Lung microvascular endothelial cell (primary cell): Measurements from ENCODE around the gene LIN28A. TPM values are rescaled to one million over a fixed set of nuclear protein-coding genes. Genes with fewer than 3 reads are reported as not detected.

Source experiments
- DNase-seq, 2 donors: peaks; one replicate each; pipeline versions ENCODE4 v3.0.0 to v3.0.0-alpha.2; 2010; ENCODE audit warnings: low read depth in 2 of 2
- total RNA-seq: library from RNA; depleted of rRNA; stranded (reverse); fragments of >200 nt; gene quantifications from 2 replicates; pipeline ENCODE4 v1.2.1, GENCODE V29; 2014

The LIN28A gene
- total RNA-seq, 1 donor from 2014 or later: not detected

GRCh38 chr1:26387447-26387846 lies 23.2 kb upstream of the LIN28A start:
- DNase-seq: no peak

DNA sequence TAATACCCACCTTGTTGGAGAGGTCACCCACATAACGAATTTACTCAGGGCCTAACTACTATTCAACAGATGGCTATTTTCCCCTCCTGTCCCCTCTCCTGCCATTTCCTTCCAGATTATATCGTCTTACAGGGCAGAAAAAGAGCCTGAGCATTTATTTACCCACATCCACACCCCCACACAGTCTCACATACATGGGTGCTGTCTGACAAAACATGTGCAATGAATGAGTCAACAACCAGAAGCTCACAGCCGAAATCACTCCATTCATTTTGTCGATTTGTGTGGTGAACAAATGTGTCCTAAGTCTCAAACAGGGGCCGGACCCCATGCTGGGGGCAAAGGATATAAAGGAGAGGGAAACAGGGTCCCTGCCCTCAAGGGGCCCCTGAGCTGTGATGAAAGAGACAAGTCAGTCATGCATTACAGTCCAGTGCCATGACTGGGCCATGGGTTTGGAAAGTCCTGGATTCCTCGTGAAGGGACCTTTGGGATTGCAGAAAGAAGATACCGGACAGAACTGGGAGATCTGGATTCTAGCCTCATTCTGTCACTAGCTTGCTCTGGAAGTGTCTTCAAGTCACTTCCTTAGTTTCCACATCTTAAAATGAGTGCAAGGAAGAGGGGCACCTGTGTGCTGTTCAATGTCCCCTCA lies 21.7 kb upstream of the LIN28A start:
- no peak for DNase-seq

GRCh38 chr1:26389604-26390247 lies 20.9 kb upstream of the LIN28A start:
- DNase-seq: no peak

- DNase-seq: peak; percentile 61 to 69
Observed at GRCh38 chr1:26391450-26391849, 19.2 kb upstream of the LIN28A start.

DNA sequence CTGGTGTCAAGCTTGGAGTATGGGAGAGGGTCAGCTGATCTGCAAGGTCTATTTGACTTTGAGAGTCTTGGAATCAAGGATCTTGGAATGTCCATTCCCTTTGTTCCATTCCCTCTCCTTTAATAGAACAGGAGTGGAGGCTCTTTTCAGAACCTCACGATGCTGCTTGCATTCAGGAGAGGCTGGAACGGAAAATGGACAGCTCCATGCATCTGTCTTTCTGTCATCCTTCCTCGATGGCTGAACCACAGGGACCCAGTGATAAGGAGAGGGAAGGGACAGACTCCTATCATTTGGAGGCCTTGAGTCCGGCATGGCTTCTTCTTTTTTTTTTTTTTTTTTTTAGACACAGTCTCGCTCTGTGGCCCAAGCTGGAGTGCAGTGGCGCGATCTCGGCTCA lies 14.9 kb upstream of the LIN28A start:
- DNase-seq: no peak

- DNase-seq: no peak
Observed at GRCh38 chr1:26399034-26399433, 11.6 kb upstream of the LIN28A start.

- no peak for DNase-seq
Observed at GRCh38 chr1:26401891-26402290, 8.7 kb upstream of the LIN28A start.

DNA sequence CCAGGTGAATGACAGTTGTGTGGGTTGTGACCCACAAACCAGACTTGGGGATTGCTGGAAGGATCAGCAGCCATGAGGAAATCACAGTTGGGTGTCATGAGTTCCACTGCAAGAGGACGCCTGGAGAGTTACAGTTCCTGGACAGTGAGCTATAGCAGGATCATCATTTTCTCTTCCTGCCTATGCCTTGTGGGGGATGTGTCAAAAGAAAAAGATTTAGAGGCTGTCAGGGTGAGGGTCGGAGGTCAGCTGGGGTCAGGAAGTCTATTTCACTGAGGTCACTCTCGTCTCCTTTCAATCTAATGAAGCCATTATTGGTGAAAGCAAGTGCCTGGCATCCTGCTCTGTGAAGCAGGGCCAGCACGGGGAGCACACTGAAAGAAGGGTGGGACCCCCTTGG lies 7.0 kb upstream of the LIN28A start:
- DNase-seq: no peak

DNA sequence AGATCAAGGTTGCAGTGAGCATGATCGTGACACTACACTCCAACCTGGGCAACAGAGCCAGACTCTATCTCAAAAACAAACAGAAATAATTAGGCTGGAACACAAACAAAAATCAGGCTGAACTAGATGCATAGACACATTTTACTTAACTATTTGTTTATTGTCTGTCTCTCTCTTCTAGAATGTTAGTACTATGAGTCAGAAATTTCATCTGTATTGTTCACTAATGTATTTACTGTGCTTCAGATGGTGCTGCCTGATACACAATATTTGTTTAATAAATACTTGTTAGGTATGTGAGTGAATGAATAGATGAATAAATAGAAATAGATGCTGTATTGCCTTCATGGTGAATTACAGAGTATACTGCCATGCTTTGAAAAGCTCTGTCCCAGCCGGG lies 6.0 kb upstream of the LIN28A start:
- DNase-seq: no peak

DNA sequence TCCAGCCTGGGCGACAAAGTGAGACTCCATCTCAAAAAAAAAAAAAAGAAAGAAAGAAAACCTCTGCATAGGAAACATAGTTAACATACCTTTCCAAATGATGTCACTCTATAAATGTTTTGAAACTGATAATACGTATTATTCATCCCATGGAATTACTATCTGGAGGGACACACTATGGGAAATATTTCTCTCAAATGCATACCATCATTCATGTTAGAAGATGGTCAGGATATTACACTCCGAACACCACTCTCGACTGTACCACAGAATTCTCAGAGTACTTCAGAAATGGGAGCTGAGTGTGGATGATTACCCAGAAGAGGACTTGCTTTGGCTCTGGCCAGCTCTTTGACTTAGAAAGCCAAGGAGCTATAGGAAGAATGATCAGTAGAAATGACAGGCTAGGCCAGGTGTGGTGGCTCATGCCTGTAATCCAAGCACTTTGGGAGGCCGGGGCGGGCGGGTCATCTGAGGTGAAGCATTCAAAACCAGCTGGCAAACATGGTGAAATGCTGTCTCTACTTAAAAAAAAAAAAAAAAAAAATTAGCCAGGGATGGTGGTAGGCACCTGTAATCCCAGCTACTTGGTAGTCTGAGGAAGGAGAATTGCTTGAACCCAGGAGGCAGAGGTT lies 5.2 kb upstream of the LIN28A start:
- DNase-seq: no peak

- DNase-seq: peak; percentile 77
Observed at GRCh38 chr1:26408604-26409003, 2.0 kb upstream of the LIN28A start.

DNA sequence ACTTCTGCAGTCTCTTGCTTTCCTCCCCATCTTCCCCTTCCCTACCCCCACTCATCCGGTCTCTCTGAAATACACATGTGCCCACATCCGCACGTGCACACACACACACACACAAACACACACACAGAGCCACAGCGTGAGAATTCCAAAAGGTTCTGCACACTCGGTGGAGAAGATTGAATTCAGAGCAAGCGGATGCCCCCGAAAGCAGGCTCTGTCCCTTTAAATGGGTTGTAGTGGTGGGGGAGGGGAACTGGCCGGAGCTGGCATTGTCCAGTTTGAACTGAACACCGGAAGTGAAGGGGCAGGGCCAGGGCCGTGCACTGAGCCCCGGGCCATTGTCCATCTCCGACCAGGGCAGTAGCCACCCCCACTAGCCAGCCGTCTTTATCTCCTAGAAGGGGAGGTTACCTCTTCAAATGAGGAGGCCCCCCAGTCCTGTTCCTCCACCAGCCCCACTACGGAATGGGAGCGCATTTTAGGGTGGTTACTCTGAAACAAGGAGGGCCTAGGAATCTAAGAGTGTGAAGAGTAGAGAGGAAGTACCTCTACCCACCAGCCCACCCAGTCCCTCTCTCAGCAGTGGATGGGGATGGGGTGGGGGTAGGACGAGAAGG lies 1.3 kb upstream of the LIN28A start:
- DNase-seq: no peak

GRCh38 chr1:26411624-26412074 lies 1.0 kb downstream of the LIN28A start:
- no peak for DNase-seq

DNA sequence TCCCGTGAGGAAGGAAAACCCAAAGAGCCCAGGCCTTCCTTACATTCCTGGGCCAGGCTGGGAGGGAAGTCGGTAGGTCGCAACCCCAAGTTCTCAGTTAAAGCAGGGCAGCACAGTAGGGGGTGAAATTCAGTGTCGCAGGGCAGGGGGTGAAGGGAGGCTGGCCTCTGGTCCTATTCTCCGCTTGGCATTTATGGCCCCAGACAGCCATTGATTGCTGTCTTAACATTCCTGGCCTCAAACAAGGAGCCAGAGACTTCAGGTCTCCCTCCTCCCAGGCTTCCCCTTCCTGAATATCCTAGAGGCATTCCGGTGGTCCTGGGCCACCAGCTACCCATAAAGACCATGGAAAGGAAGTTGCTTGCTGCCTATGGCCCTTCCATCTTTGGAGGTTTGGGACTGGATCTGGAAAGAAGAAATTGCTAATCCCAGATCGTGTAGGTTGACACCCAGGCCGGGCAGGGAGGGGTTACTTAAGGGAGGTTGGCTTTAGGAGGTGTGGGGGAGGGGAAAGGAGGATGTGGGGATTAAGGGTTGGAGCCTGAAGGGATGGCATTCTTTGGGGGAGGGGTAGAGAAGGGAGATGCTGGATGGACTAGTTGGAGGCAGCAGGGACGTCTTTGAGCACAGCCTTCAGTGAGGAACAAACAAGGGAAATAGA lies 1.7 kb downstream of the LIN28A start:
- no peak for DNase-seq

GRCh38 chr1:26413031-26413430 lies 2.4 kb downstream of the LIN28A start:
- DNase-seq: no peak

DNA sequence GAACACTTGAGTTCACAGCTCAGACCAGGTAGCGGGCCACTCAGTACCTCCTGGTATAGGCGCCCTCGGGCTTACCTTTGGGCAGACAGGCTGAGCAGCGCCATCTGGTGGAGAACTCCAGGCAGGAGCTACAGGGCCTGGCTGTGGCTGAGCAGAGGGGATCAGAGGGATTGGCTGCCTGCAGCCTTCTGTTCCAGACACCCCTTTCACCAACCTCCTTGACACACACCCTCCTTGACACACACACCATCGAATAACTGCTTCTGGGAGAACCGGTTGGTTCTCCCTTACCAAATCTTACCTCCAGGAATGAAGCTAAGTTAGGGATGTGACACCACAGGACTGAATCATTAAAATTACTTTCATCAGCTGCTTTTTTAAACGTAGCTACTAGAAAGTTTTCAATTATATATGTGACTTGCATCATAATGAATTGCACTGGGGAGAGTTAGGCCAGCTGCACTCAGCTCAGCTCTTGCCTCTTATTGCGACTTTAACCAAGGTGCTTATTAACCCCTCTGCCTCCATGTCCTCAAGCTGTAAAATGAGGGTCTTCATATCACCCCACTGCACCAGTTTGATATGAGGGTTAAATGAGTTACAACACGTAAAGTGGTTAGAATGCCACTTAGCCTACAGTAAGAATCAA lies 6.6 kb downstream of the LIN28A start:
- peak; percentile 74 to 85 for DNase-seq

- DNase-seq: no peak
Observed at GRCh38 chr1:26418865-26419349, 8.3 kb downstream of the LIN28A start.

DNA sequence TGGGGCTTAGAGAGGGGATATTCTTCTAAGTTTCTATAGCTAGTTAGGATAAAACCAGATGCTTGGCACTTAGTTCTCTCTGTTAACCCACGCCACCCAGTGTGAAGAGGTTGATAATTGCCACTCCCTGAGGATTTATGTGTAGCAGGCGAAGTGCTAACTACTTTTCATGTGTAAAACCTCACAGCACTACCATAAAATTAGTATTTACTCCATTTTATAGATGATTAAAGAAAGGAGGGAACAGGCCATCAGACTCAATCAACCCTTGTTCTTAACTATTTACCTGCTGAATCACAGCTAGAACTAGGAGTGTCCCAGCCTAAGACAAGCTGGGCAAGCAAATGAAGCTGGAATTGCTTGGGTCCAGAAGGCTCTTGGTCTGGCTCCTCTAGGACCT lies 8.9 kb downstream of the LIN28A start:
- no peak for DNase-seq

GRCh38 chr1:26429721-26430120 lies 19.1 kb downstream of the LIN28A start:
- DNase-seq: no peak

DNA sequence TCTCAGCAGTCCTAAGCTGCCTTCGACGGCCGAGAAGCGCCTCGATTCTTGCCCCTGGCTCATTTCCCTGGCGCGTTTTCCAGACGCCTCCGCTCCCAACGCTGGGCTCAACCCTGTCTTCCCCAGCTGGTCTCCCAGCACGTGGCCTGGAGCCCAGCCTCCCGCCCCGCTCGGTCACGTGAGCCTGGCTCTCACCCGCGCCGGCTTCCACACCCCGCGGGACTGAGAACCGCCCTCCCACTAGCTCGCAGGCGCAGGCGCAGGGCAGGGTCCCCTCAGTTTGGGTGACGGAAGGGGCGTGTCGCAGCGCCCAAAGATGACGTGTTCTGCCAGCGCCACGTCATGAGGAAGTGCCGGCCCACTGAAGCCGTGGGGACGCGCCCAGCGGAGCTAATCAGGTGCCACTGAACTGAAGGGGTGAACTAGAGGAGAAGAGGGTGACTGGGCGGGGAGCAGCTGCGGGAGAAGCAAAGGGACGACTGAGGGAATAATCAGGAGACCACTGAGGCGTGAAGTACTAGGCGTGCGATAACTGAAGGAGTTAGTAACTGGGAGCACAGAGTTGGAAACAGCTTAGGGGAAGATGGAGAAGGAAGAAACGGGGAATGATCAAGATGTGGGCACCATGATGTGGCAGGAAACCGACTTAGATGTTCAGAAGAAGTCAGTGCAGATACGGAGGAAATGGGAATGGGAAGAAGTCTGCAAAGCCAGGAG lies 21.5 kb downstream of the LIN28A start, which contains the start of gene DHDDS:
TSS of gene DHDDS (plus strand) at position 343 of the 717 bp plus-strand sequence. CDS start 625 bp downstream, outside the sequence.
- peak; percentile 98 to 99 for DNase-seq
